Posterior cingulate gyrus (tissue), 11 donors: ENCODE results near the gene RGCC.
"Not testable (repeated sequence)": the region's sequence is repeated elsewhere in the genome, so short reads cannot be mapped to it uniquely, and the experiment has no call there.

Experiments used
- DNase-seq, 10 donors: peaks; one replicate each; pipeline versions ENCODE4 v3.0.0 to v3.0.0-alpha.2; 2020 to 2021; ENCODE audit warnings: mixed read lengths in 3 of 10
- intact Hi-C: fragments of 100-400 bp; cut with DNase I; formaldehyde crosslinking; loops from one replicate; pipeline ENCODE4 v1.15.1; 2023

Gene RGCC

GRCh38 chr13:41468631-41469030 is 11.3 kb downstream of the RGCC start:
- intact Hi-C loops: no loop called here
- no peak for DNase-seq

GRCh38 chr13:41470196-41470595 is 12.8 kb downstream of the RGCC start:
- DNase-seq: no peak
- intact Hi-C loops: no loop called here

- DNase-seq: no peak
- intact Hi-C loops: no loop called here
Observed at GRCh38 chr13:41471785-41472184, 14.4 kb downstream of the RGCC start.

- no peak for DNase-seq
- intact Hi-C loops: no loop called here
Observed at GRCh38 chr13:41487222-41487621, 29.9 kb downstream of the RGCC start.

DNA sequence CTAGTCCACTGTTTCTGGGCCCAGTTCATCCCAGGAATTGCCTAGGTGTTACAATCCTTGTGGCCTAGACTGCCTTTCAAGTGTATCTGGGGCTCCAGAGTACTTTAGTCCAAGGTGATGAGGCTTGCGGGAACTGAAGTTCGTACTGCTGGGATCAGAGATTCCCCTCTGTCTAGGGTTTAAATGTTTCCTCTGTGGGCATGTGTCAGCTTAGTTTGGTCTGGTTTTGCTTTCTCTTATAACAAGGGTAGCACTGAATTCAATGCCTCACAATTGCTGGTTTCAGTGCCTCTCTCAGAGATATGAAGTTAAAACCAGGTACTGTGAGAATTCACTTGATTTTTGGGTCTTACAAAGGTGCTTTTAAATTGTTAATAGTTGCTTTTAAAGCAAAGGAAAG is 30.8 kb downstream of the RGCC start:
- intact Hi-C loops: no loop called here
- DNase-seq: no peak

DNA sequence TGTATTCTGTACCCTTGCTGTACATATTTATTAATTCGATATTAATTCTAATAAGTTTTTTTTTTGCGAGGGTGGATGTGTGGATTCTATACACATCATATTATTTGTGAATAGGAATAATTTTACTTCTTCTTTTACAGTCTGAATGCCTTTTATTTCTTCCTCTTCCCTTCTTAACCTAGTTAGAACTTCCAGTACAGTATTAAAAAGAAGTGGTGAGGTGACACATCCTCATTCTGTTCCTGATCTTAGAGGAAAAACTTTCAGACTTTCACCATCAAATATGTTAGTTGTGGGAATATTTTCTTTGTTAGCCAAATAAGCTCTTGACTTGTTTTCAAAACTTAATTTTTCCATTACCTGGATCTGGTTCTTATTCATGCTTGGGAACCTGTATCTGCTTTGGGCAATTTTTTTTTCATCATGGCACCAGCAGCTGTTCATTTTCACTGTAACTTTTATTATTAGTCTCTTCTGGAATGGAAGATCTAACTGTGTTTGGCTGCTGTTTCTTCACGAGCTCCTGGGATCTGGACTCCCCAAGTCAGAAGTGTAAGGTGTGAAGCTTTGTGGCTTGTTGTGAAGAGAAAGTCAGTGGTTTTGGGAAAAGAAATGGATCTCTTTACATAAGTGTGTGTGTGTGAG is 33.1 kb downstream of the RGCC start:
- intact Hi-C loops: no loop called here
- DNase-seq: no peak

DNA sequence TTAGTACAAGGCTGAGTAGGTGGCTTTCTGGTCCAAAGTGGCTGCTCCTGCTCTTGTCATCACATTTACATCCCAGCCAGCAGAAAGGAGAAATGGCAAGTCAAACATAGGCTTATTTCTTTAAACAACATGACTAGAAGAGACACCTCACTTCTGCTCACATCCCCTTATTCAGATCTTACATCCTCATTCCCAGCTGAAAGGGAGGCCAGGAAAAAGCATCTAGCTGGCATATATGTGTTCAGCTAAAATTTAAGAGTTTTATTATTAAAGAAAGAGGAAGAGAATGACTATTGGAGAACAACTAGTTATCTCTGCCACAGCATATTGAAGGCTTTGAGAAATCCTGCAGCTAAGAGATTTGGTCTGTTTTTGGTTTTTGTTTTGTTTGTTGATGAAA is 34.1 kb downstream of the RGCC start:
- no peak for DNase-seq
- intact Hi-C loops: no loop called here

DNA sequence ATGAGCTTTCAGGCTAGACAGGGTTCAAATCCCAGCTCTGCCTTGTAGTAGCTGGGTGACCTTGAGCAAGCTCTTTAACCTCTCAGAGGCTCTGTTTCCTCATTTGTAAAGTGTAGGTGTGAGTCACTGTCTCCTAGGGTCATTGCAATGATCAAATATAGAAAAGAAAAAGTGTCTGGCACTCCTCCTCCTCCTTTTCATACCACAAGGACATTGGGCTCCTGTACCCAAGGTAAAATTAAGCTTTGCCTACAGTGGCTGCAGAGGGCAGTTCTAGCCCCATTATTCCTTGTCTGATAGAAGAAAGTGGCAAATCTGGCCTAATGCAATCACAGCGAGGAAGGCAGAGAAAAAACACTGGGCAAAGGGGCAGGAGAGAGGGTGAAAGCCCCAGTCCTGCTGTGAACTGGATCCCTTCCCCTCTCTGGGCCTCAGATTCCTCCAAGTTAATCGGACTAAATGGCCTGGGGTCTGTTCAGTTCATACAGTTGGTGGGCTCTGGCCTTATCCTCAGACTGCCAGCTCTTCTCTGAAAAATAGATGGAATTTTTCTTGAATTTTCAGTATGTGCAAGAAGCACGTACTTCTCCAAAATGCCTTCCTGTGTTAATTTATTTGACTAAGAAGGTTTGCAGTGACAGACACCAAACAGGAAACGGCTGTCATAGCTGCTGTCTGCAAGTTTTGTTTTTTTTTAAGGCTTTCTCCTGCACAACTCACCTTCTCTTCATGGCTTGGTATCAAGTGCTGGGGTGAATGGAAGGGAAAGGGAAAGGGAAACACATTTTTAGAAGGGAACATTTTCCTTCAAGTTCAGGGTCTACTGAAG is 35.3 kb downstream of the RGCC start:
- intact Hi-C loops: no loop called here
- DNase-seq: no peak

GRCh38 chr13:41494202-41494601 is 36.9 kb downstream of the RGCC start:
- no peak for DNase-seq

GRCh38 chr13:41495044-41495443 is 37.7 kb downstream of the RGCC start:
- DNase-seq: no peak
- intact Hi-C loops: no loop called here

More at GRCh38 chr13:41494202-41494601, 36.9 kb downstream of the RGCC start:
- intact Hi-C loops: no loop called here

DNA sequence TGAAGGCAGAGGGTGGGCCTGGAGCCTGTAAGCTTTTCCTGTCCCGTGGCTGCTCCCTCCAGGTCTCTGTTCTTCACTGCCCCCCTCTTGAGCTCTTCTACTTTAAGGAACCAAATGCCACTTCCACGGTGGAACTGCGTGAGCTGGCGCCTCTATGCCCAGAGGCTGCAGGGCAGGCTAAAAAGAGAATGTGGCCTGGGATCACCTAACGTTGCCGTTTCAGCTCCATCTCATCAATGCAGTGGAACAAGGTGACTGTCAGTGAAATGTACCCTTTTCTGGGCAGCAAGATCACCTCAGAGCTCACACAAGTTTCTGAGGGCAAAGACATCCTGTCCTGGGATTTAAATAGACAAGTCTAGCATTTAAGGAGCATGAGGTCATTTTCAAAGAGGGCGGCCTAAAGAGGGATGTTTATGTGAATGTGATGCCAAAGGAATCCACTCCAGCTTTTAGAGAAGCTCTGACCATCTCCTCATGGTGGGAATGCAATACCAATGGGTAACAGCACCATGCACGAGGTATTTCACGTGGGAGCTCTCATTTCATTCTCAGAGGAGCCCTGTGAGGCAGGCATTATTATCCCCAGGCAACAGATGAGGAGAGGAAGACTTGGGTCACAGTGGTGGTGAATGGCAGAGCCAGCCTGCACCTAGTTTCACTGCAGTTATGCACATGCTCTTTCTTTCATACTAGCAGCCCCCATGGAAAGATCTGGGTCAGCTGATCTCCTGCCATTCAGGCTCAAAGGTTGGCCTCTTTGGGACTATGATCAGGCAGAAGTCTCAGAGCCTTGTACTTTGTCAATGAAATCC is 39.3 kb downstream of the RGCC start:
- DNase-seq: no peak
- intact Hi-C loops: no loop called here

- no peak for DNase-seq
- intact Hi-C loops: no loop called here
Observed at GRCh38 chr13:41497436-41497835, 40.1 kb downstream of the RGCC start.

- intact Hi-C loops: no loop called here
- no peak for DNase-seq
Observed at GRCh38 chr13:41499452-41499851, 42.1 kb downstream of the RGCC start.

GRCh38 chr13:41500511-41500910 is 43.2 kb downstream of the RGCC start:
- no peak for DNase-seq
- intact Hi-C loops: no loop called here

GRCh38 chr13:41501281-41501680 is 43.9 kb downstream of the RGCC start:
- intact Hi-C loops: no loop called here
- DNase-seq: no peak

DNA sequence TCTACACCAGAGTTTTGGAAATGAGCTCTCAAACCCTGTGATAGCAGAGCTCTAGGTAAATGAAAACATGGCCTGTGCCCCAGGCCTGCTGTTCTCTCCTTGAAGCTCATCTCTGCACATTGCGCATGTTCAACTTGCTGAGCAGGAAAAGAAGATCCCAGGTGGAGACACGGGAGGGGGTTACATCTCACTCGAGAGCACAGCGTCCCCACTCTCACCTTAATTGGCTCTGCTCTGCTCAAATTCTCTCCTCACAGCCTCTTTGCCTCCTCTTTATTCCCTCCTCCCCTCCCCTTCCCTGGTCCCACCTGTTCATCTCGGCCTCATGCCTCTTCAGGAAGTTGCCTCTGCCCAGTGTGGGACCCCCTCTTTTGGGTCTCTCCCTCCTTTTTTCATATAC is 44.7 kb downstream of the RGCC start:
- intact Hi-C loops: no loop called here
- DNase-seq: no peak

- intact Hi-C loops: no loop called here
- DNase-seq: no peak
Observed at GRCh38 chr13:41502673-41503072, 45.3 kb downstream of the RGCC start.

- intact Hi-C loops: no loop called here
- DNase-seq: no peak
Observed at GRCh38 chr13:41503356-41503755, 46.0 kb downstream of the RGCC start.

GRCh38 chr13:41504657-41505056 is 47.3 kb downstream of the RGCC start:
- DNase-seq, intact Hi-C loops: not testable (repeated sequence)

GRCh38 chr13:41505209-41505835 is 48.0 kb downstream of the RGCC start:
- no peak for DNase-seq
- intact Hi-C loops: no loop called here

- DNase-seq: no peak
- intact Hi-C loops: no loop called here
Observed at GRCh38 chr13:41506312-41506711, 49.0 kb downstream of the RGCC start.
